HepG2 (cell line): ENCODE results near the gene CCDC124. TPM values are rescaled to one million over a fixed set of nuclear protein-coding genes. Genes with fewer than 3 reads are reported as not detected.

Source experiments
- ATM ChIP-seq: fragments of 450-650 bp; IDR thresholded peaks from 2 replicates; pipeline ENCODE4 v1.7.1; 2017; ENCODE audit warnings: mild to moderate bottlenecking, borderline replicate concordance
- BORCS8-MEF2B ChIP-seq: sonication (generic); formaldehyde crosslinking; IDR thresholded peaks from 2 replicates; pipeline ENCODE4 v1.8.0; 2022; ENCODE audit warnings: mild to moderate bottlenecking, missing genetic modification reagents
- ERF ChIP-seq: IDR thresholded peaks from 2 replicates; pipeline ENCODE4 v1.6.1; 2018; ENCODE audit warnings: missing biosample characterization, missing genetic modification reagents
- HMG20B ChIP-seq: conservative IDR thresholded peaks from 2 replicates; pipeline ENCODE4 v1.6.1; 2016; ENCODE audit warnings: missing genetic modification reagents, missing compliant biosample characterization
- HNRNPH1 ChIP-seq: fragments of 200-400 bp; formaldehyde crosslinking; optimal IDR thresholded peaks from 2 replicates; pipeline ENCODE3; 2017; ENCODE audit warnings: mild to moderate bottlenecking, low read depth, low read length
- MED8 ChIP-seq: sonication (generic); formaldehyde crosslinking; IDR thresholded peaks from 2 replicates; pipeline ENCODE4 v1.8.1; 2023; ENCODE audit warnings: mild to moderate bottlenecking, missing genetic modification reagents; ENCODE audit not compliant: insufficient replicate concordance
- MYC ChIP-seq: sonication (generic); formaldehyde crosslinking; IDR thresholded peaks from 2 replicates; pipeline ENCODE4 v1.9.0; 2021; ENCODE audit warnings: missing genetic modification reagents, borderline replicate concordance
- NCOA1 ChIP-seq: sonication (generic); formaldehyde crosslinking; IDR thresholded peaks from 2 replicates; pipeline ENCODE4 v1.9.0; 2021; ENCODE audit warnings: missing genetic modification reagents
- NR2F1 ChIP-seq, 2 experiments: fragments of 450-650 bp in 1 of 2; formaldehyde crosslinking in 1 of 2; IDR thresholded peaks; 2 replicates each; pipeline versions ENCODE4 v1.5.0 to v1.6.1; 2016 to 2020; ENCODE audit warnings: mild to moderate bottlenecking in 1 of 2, missing compliant biosample characterization in 1 of 2, missing genetic modification reagents in 1 of 2, moderate library complexity in 1 of 2
- TBX2 ChIP-seq: sonication (generic); formaldehyde crosslinking; IDR thresholded peaks from 2 replicates; pipeline ENCODE4 v1.5.0; 2020; ENCODE audit warnings: missing genetic modification reagents, mild to moderate bottlenecking, borderline replicate concordance
- YEATS2 ChIP-seq: sonication (generic); formaldehyde crosslinking; IDR thresholded peaks from 2 replicates; pipeline ENCODE4 v1.4.0; 2020; ENCODE audit warnings: missing genetic modification reagents, borderline replicate concordance
- ZBTB8A ChIP-seq: sonication (generic); formaldehyde crosslinking; IDR thresholded peaks from 2 replicates; pipeline ENCODE4 v1.4.0; 2020; ENCODE audit warnings: mild to moderate bottlenecking, low read depth, missing genetic modification reagents, borderline replicate concordance
- ZNF24 ChIP-seq: fragments of 450-650 bp; IDR thresholded peaks from 2 replicates; pipeline ENCODE4 v1.6.1; 2017; ENCODE audit warnings: antibody characterized with exemption, mild to moderate bottlenecking
- ZNF333 ChIP-seq: sonication (generic); formaldehyde crosslinking; IDR thresholded peaks from 2 replicates; pipeline ENCODE4 v1.4.0; 2020; ENCODE audit warnings: mild to moderate bottlenecking, missing genetic modification reagents, borderline replicate concordance
- ZNF431 ChIP-seq: sonication (generic); formaldehyde crosslinking; IDR thresholded peaks from 2 replicates; pipeline ENCODE4 v1.9.0; 2022; ENCODE audit warnings: missing genetic modification reagents, low read depth, mild to moderate bottlenecking, borderline replicate concordance
- ZNF441 ChIP-seq: sonication (generic); formaldehyde crosslinking; IDR thresholded peaks from 2 replicates; pipeline ENCODE4 v1.7.0; 2021; ENCODE audit warnings: missing genetic modification reagents, borderline replicate concordance
- ZNF605 ChIP-seq: sonication (generic); formaldehyde crosslinking; IDR thresholded peaks from 2 replicates; pipeline ENCODE4 v1.8.0; 2022; ENCODE audit warnings: mild to moderate bottlenecking, missing genetic modification reagents
- ZNF83 ChIP-seq: sonication (generic); formaldehyde crosslinking; IDR thresholded peaks from 2 replicates; pipeline ENCODE4 v1.4.0; 2020; ENCODE audit warnings: missing genetic modification reagents, mild to moderate bottlenecking, borderline replicate concordance
- ZSCAN12 ChIP-seq: sonication (generic); formaldehyde crosslinking; IDR thresholded peaks from 2 replicates; pipeline ENCODE4 v1.9.0; 2021; ENCODE audit warnings: mild to moderate bottlenecking, missing genetic modification reagents
- ZSCAN25 ChIP-seq: sonication (generic); formaldehyde crosslinking; IDR thresholded peaks from 2 replicates; pipeline ENCODE4 v1.8.0; 2022; ENCODE audit warnings: mild to moderate bottlenecking, missing genetic modification reagents
- polyA plus RNA-seq, 8 experiments: library from polyadenylated mRNA; depleted of rRNA in 3 of 8; stranded (reverse) in 7 of 8; unstranded in 1 of 8; fragments of >200 nt; fragmentation: Illumina TruSeq in 4 of 8; extraction: Trizol in 4 of 8; gene quantifications; 2 replicates each; pipeline versions ENCODE4 v1.2.1 to v1.2.3, GENCODE V29; 2011 to 2016; ENCODE audit warnings: low read depth in 4 of 8, missing spikeins in 1 of 8, mixed read lengths in 1 of 8; ENCODE audit not compliant: insufficient read depth in 1 of 8
- total RNA-seq, 5 experiments: library from RNA; depleted of rRNA; stranded (reverse); fragments of >200 nt; fragmentation: Illumina TruSeq; extraction: Trizol; gene quantifications; 2 replicates each; pipeline ENCODE4 v1.2.3, GENCODE V29; 2016; ENCODE audit warnings: low read depth in 1 of 5
- TF ChIP-seq, protein P1 (sequence below): sonication (generic); formaldehyde crosslinking; IDR thresholded peaks from 2 replicates; pipeline ENCODE4 v1.4.0; 2020; ENCODE audit warnings: low read depth, mild to moderate bottlenecking, missing genetic modification reagents
- TF ChIP-seq, protein P2 (sequence below): sonication (generic); formaldehyde crosslinking; IDR thresholded peaks from 2 replicates; pipeline ENCODE4 v1.4.0; 2020; ENCODE audit warnings: mild to moderate bottlenecking, low read depth, missing genetic modification reagents
- TF ChIP-seq, protein P3 (sequence below): sonication (generic); formaldehyde crosslinking; IDR thresholded peaks from 2 replicates; pipeline ENCODE4 v1.5.0; 2020; ENCODE audit warnings: mild to moderate bottlenecking, missing genetic modification reagents
- TF ChIP-seq, protein P4 (sequence below): sonication (generic); formaldehyde crosslinking; IDR thresholded peaks from 2 replicates; pipeline ENCODE4 v1.4.0; 2020; ENCODE audit warnings: mild to moderate bottlenecking, missing genetic modification reagents

Gene CCDC124
- total and polyA plus RNA-seq, 2 of the 13 experiments (the other 11 are each of a cell fraction or from before 2014, with no cell fraction given): 14.9 to 20.3 TPM

DNA sequence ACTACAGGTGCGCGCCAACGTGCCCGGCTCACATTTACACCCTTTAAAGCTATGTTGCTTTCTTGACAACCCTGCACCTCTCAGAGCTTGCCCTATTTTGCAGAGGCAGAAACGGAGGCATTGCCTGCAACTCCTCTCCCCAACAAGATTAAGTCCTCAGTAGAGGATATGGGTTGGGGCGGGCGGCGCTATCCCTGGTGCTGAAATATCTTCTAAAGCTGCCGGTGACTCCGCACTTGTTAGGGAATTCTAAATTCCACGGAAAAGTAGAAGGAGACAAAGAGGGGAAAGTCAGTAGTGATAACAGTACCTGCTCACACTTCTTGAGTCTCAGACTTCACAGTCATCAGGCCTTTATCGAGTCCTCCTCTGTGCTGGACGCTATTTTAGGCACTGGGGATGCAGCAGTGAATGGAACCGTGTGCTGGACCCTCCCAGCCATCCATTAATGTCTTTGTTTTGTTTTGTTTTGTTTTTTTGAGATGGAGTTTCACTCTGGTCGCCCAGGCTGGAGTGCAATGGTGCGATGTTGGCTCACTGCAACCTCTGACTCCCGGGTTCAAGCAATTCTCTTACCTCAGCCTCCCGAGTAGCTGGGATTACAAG is 43.1 kb upstream of the CCDC124 start (continued):
- TF ChIP-seq, protein P1, sequence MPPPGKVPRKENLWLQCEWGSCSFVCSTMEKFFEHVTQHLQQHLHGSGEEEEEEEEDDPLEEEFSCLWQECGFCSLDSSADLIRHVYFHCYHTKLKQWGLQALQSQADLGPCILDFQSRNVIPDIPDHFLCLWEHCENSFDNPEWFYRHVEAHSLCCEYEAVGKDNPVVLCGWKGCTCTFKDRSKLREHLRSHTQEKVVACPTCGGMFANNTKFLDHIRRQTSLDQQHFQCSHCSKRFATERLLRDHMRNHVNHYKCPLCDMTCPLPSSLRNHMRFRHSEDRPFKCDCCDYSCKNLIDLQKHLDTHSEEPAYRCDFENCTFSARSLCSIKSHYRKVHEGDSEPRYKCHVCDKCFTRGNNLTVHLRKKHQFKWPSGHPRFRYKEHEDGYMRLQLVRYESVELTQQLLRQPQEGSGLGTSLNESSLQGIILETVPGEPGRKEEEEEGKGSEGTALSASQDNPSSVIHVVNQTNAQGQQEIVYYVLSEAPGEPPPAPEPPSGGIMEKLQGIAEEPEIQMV (CRISPR knock-in tag): no peak
- TF ChIP-seq ZSCAN12 (CRISPR knock-in tag): 0 out of 2 replicates have a peak, but pooled peaks have one; percentile 41
- TF ChIP-seq MED8: peak; percentile 39
- TF ChIP-seq NCOA1 (CRISPR knock-in tag): no peak
- no peak for TF ChIP-seq YEATS2
- no peak for TF ChIP-seq ZNF333
- 0 out of 4 replicates have a peak, but pooled peaks of 1 of the 2 experiments have one; percentile 24 for TF ChIP-seq NR2F1 (CRISPR knock-in tag; IDR thresholded peaks at IDR 0.05)
- no peak for TF ChIP-seq HNRNPH1
- TF ChIP-seq, protein P2, sequence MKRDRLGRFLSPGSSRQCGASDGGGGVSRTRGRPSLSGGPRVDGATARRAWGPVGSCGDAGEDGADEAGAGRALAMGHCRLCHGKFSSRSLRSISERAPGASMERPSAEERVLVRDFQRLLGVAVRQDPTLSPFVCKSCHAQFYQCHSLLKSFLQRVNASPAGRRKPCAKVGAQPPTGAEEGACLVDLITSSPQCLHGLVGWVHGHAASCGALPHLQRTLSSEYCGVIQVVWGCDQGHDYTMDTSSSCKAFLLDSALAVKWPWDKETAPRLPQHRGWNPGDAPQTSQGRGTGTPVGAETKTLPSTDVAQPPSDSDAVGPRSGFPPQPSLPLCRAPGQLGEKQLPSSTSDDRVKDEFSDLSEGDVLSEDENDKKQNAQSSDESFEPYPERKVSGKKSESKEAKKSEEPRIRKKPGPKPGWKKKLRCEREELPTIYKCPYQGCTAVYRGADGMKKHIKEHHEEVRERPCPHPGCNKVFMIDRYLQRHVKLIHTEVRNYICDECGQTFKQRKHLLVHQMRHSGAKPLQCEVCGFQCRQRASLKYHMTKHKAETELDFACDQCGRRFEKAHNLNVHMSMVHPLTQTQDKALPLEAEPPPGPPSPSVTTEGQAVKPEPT (CRISPR knock-in tag): no peak
- no peak for TF ChIP-seq ZNF441 (CRISPR knock-in tag)
- no peak for TF ChIP-seq HMG20B (CRISPR knock-in tag)
- TF ChIP-seq MYC (CRISPR knock-in tag): no peak
- TF ChIP-seq ATM: no peak
- TF ChIP-seq ZNF605 (CRISPR knock-in tag): peak; percentile 63; the same call in 1 of the 2 replicates
- TF ChIP-seq, protein P3, sequence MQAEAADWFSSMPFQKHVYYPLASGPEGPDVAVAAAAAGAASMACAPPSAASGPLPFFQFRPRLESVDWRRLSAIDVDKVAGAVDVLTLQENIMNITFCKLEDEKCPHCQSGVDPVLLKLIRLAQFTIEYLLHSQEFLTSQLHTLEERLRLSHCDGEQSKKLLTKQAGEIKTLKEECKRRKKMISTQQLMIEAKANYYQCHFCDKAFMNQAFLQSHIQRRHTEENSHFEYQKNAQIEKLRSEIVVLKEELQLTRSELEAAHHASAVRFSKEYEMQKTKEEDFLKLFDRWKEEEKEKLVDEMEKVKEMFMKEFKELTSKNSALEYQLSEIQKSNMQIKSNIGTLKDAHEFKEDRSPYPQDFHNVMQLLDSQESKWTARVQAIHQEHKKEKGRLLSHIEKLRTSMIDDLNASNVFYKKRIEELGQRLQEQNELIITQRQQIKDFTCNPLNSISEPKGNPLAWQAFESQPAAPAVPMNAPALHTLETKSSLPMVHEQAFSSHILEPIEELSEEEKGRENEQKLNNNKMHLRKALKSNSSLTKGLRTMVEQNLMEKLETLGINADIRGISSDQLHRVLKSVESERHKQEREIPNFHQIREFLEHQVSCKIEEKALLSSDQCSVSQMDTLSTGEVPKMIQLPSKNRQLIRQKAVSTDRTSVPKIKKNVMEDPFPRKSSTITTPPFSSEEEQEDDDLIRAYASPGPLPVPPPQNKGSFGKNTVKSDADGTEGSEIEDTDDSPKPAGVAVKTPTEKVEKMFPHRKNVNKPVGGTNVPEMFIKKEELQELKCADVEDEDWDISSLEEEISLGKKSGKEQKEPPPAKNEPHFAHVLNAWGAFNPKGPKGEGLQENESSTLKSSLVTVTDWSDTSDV (CRISPR knock-in tag): no peak
- no peak for TF ChIP-seq ZNF431 (CRISPR knock-in tag)
- TF ChIP-seq ZNF83 (CRISPR knock-in tag): no peak
- no peak for TF ChIP-seq ZNF24
- peak; percentile 84 for TF ChIP-seq ERF (CRISPR knock-in tag)
- TF ChIP-seq, protein P4, sequence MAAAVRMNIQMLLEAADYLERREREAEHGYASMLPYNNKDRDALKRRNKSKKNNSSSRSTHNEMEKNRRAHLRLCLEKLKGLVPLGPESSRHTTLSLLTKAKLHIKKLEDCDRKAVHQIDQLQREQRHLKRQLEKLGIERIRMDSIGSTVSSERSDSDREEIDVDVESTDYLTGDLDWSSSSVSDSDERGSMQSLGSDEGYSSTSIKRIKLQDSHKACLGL (CRISPR knock-in tag): peak; percentile 45; the same call in 1 of the 2 replicates
- peak; percentile 47; the same call in 1 of the 2 replicates for TF ChIP-seq TBX2 (CRISPR knock-in tag)
- no peak for TF ChIP-seq ZSCAN25 (CRISPR knock-in tag)
- TF ChIP-seq ZBTB8A: no peak
- TF ChIP-seq BORCS8-MEF2B: peak; percentile 78; the same call in 1 of the 2 replicates
